Right lobe of liver (tissue), 4 donors: Measurements from ENCODE around the gene MTMR4.

ENCODE experiments used
- POLR2A ChIP-seq: fragments of 450-650 bp; IDR thresholded peaks from one replicate; pipeline ENCODE4 v1.6.1; 2017; ENCODE audit warnings: antibody characterized with exemption, mild to moderate bottlenecking
- TF ChIP-seq, protein P1 (sequence below), 4 donors: fragments of 200-600 bp in 3 of 4; fragments of 450-650 bp in 1 of 4; IDR thresholded peaks; one replicate each; pipeline versions ENCODE4 v1.5.1 to v1.8.0; 2016 to 2022; ENCODE audit warnings: antibody characterized with exemption in 4 of 4, mild to moderate bottlenecking in 2 of 4
- donor health status: DM: no; HTN: no; CAD: no.
- donor health status: DM: no; HTN: no; CAD: no.
- donor health status: DM: no; HTN: yes; CAD: no.

DNA sequence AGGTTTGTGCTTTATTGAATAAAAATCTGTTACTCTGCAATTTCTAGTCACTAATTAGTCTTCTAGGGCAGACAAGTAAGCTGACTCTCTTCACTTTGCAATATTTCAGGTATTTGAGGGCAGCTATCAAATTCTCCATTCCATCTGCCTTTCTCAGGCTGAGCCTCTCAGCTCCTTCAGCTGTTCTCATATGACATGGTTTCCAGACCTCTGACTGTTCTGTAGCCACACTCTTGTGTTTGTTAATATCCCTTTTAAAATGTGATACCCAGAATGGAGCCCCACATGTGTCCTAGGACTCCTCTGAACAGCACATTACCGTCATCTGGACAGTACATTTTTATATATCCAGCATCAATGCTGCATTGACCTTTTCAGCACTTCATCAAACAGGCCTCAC is 46.1 kb upstream of the MTMR4 start:
- no peak for TF ChIP-seq POLR2A
- TF ChIP-seq, protein P1, sequence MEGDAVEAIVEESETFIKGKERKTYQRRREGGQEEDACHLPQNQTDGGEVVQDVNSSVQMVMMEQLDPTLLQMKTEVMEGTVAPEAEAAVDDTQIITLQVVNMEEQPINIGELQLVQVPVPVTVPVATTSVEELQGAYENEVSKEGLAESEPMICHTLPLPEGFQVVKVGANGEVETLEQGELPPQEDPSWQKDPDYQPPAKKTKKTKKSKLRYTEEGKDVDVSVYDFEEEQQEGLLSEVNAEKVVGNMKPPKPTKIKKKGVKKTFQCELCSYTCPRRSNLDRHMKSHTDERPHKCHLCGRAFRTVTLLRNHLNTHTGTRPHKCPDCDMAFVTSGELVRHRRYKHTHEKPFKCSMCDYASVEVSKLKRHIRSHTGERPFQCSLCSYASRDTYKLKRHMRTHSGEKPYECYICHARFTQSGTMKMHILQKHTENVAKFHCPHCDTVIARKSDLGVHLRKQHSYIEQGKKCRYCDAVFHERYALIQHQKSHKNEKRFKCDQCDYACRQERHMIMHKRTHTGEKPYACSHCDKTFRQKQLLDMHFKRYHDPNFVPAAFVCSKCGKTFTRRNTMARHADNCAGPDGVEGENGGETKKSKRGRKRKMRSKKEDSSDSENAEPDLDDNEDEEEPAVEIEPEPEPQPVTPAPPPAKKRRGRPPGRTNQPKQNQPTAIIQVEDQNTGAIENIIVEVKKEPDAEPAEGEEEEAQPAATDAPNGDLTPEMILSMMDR (IDR thresholded peaks at IDR 0.05): no peak
